Heart left ventricle (tissue), 13 donors: ENCODE measurements around the gene FHOD1.

ENCODE experiments used
- CTCF ChIP-seq, 12 donors: fragments of 200-600 bp; sonication (generic) in 4 of 12; IDR thresholded peaks; one replicate each; pipeline versions ENCODE4 v1.5.0 to v1.8.0; 2018 to 2022; ENCODE audit warnings: antibody characterized with exemption in 12 of 12, mild to moderate bottlenecking in 5 of 12
- POLR2A ChIP-seq, 2 donors: fragments of 450-650 bp; IDR thresholded peaks; one replicate each; pipeline ENCODE4 v1.6.1; 2017; ENCODE audit warnings: antibody characterized with exemption in 2 of 2, mild to moderate bottlenecking in 2 of 2, moderate library complexity in 2 of 2
- donor health status: ischemic (EF 13 %, LVEDD 7.1; RV severe dilation, severe dysfunction).
- donor health status: DM: no; HTN: yes; CAD: no.
- donor health status: DM: no; HTN: no; CAD: no.
- donor health status: ischemic (EF 25% LVEDD 6.9; RV normal size, moderate dysfunction).
- donor health status: ischemic (EF 25% LVEDD 5.7; RV mildly dilated, moderate dysfunction).
- donor health status: ischemic (EF 35%, LVEDD 5.7; RV mildly dilated, moderate dysfunction).
- donor health status: nonischemic (EF 11% LVEDD 7.7; RV severe dilation, severe dysfunction).
- donor health status: DM: yes; HTN: yes; CAD: no.
- donor health status: PGD.
- donor health status: ischemic (EF 29% LVEDD 5.4; RV normal size, mild dysfunction).
- donor health status: nonischemic (EF 23%, LVEDD 6.1; RV moderate dilation, normal function).

GRCh38 chr16:67200491-67200890 lies 46.8 kb downstream of the FHOD1 start:
- TF ChIP-seq POLR2A (IDR thresholded peaks at IDR 0.05): no peak
- TF ChIP-seq CTCF (IDR thresholded peaks at IDR 0.05): no peak
